ENCODE data around the gene RNLS.

- TF ChIP-seq CTCF (IDR thresholded peaks at IDR 0.05; ENCODE audit: low read depth, low read length) (no peak), POLR2A (IDR thresholded peaks at IDR 0.05; ENCODE audit: extremely low read depth, insufficient read length) (no peak)
These were observed 82.5 kb downstream of the RNLS start for GRCh38 chr10:88500656-88501055.
